Loucy (cell line): Measurements from ENCODE around the gene GTF2IRD1.

Source experiments
- H2AFZ ChIP-seq: fragments of 200-600 bp; sonication (generic); 2 replicates; pipeline ENCODE4 v1.6.0; 2016; ENCODE audit warnings: antibody characterized with exemption, mild to moderate bottlenecking, low read length, moderate library complexity
- H3F3A ChIP-seq: fragments of 200-600 bp; 2 replicates; pipeline ENCODE4 v1.6.0; 2016; ENCODE audit warnings: antibody characterized with exemption, low read depth, mild to moderate bottlenecking
- H3K27me3 ChIP-seq: fragments of 200-600 bp; sonication (generic); 2 replicates; pipeline ENCODE4 v1.6.1; 2014; ENCODE audit warnings: low read length, mild to moderate bottlenecking; ENCODE audit not compliant: insufficient read depth, poor library complexity, severe bottlenecking
- H3K36me3 ChIP-seq: fragments of 200-600 bp; sonication (generic); 2 replicates; pipeline ENCODE4 v1.6.1; 2016; ENCODE audit warnings: low read length; ENCODE audit not compliant: insufficient read depth
- H3K4me1 ChIP-seq: fragments of 200-600 bp; sonication (generic); 2 replicates; pipeline ENCODE4 v1.5.1; 2014; ENCODE audit warnings: low read length, mild to moderate bottlenecking; ENCODE audit not compliant: insufficient read depth, poor library complexity, severe bottlenecking
- H3K4me2 ChIP-seq: fragments of 200-600 bp; sonication (generic); 2 replicates; pipeline ENCODE4 v1.6.0; 2014; ENCODE audit warnings: antibody characterized with exemption, low read length, low read depth, mild to moderate bottlenecking; ENCODE audit not compliant: poor library complexity, severe bottlenecking
- H3K4me3 ChIP-seq: fragments of 200-600 bp; sonication (generic); 2 replicates; pipeline ENCODE4 v1.5.1; 2014; ENCODE audit warnings: low read length, mild to moderate bottlenecking, mixed read lengths; ENCODE audit not compliant: poor library complexity, severe bottlenecking
- H3K79me2 ChIP-seq: fragments of 200-600 bp; sonication (generic); 2 replicates; pipeline ENCODE4 v1.6.1; 2014; ENCODE audit warnings: low read length; ENCODE audit not compliant: insufficient read depth
- H3K9ac ChIP-seq: fragments of 200-600 bp; sonication (generic); 2 replicates; pipeline ENCODE4 v1.6.0; 2014; ENCODE audit warnings: mild to moderate bottlenecking, low read depth, low read length, moderate library complexity; ENCODE audit not compliant: poor library complexity, severe bottlenecking
- H3K9me2 ChIP-seq: fragments of 200-600 bp; sonication (generic); replicated peaks from 2 replicates; pipeline ENCODE4 v1.6.1; 2016; ENCODE audit warnings: low read depth, low read length, mixed read lengths
- H3K9me3 ChIP-seq: fragments of 200-600 bp; sonication (generic); 2 replicates; pipeline ENCODE4 v1.6.1; 2014; ENCODE audit warnings: mild to moderate bottlenecking, antibody characterized with exemption, low read length, low read depth; ENCODE audit not compliant: insufficient read depth
- H4K20me1 ChIP-seq: fragments of 200-600 bp; sonication (generic); 2 replicates; pipeline ENCODE4 v1.6.0; 2014; ENCODE audit warnings: antibody characterized with exemption, low read length, mild to moderate bottlenecking; ENCODE audit not compliant: insufficient read depth, poor library complexity, severe bottlenecking
- EZH2phosphoT487 ChIP-seq: fragments of 200-600 bp; IDR thresholded peaks from 2 replicates; pipeline ENCODE4 v1.6.1; 2018; ENCODE audit warnings: antibody characterized with exemption, mild to moderate bottlenecking, moderate library complexity, borderline replicate concordance
- TF ChIP-seq, protein P1 (sequence below): fragments of 200-600 bp; sonication (generic); conservative IDR thresholded peaks from 2 replicates; pipeline ENCODE4 v1.5.1; 2014; ENCODE audit warnings: mild to moderate bottlenecking, antibody characterized with exemption, low read length

Gene GTF2IRD1

DNA sequence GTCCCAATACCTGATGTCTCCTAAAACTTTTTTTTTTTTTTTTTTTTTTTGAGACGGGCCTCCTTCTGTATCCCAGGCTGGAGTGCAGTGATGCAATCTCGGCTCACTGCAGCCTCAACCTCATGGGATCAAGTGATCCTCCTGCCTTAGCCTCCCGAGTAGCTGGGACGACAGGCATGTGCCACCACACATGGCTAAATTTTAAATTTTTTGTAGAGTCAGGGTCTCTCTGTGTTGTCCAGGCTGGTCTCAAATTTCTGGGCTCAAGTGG lies 28.4 kb downstream of the GTF2IRD1 start:
- no peaks in the 10 kb centered on the region for H3K4me1 ChIP-seq
- H3F3A ChIP-seq, result no peaks in the 10 kb centered on the region
- H3K9me2 ChIP-seq, result no peaks in the 10 kb centered on the region
- H2AFZ ChIP-seq, result no peak overlapping the region
- no peaks in the 10 kb centered on the region for H3K27me3 ChIP-seq
- H4K20me1 ChIP-seq, result no peaks in the 10 kb centered on the region
- H3K9me3 ChIP-seq, result no peaks in the 10 kb centered on the region
- H3K4me2 ChIP-seq, result no peak overlapping the region
- H3K36me3 ChIP-seq, result no peaks in the 10 kb centered on the region
- no peak for TF ChIP-seq EZH2phosphoT487
- TF ChIP-seq, protein P1, sequence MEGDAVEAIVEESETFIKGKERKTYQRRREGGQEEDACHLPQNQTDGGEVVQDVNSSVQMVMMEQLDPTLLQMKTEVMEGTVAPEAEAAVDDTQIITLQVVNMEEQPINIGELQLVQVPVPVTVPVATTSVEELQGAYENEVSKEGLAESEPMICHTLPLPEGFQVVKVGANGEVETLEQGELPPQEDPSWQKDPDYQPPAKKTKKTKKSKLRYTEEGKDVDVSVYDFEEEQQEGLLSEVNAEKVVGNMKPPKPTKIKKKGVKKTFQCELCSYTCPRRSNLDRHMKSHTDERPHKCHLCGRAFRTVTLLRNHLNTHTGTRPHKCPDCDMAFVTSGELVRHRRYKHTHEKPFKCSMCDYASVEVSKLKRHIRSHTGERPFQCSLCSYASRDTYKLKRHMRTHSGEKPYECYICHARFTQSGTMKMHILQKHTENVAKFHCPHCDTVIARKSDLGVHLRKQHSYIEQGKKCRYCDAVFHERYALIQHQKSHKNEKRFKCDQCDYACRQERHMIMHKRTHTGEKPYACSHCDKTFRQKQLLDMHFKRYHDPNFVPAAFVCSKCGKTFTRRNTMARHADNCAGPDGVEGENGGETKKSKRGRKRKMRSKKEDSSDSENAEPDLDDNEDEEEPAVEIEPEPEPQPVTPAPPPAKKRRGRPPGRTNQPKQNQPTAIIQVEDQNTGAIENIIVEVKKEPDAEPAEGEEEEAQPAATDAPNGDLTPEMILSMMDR, result no peak
- no peak overlapping the region for H3K9ac ChIP-seq
- H3K79me2 ChIP-seq, result no peaks in the 10 kb centered on the region
- H3K4me3 ChIP-seq, result no peak overlapping the region

DNA sequence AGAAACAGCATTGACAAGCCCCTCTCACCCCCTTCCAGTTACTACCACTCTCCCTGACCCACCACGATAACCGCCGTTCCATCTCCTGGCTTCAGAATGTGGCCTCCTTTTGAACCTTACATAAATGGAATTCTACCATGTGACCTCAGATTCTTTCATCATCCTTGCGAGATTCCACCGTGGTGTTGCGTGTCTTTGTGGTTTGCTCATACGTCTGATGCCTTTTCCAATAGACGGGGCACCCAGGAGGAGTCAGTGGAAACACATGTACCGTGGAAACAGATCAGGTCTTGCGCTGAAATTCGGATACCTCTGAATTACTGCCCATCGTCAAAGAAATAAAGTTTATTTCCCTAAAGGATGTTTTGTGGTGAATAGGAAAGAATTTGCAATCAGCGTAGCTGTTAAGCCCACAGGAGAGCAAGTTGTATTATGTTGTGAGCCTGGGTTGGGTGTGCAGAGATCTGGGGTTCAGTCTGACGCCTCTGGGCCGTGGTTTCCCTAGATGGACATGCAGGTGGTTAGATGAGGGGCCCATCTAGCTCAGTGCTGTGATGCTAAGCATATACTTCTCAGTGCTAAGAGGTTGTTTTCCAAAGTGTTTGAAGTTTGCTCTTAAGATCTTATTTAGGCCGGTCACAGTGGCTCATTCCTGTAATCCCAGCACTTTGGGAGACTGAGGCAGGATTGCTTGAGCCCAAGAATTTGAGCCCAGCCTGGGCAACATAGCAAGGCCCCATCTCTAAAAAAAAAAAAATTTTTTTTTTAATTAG lies 29.1 kb downstream of the GTF2IRD1 start:
- Histone ChIP-seq H3K9me2 (no peaks in the 10 kb centered on the region), H3K36me3 (no peaks in the 10 kb centered on the region), H3K4me1 (no peaks in the 10 kb centered on the region), H4K20me1 (no peaks in the 10 kb centered on the region), H3K4me2 (no peak overlapping the region), H3F3A (no peaks in the 10 kb centered on the region), H3K9me3 (no peaks in the 10 kb centered on the region), H3K27me3 (no peaks in the 10 kb centered on the region), H2AFZ (no peak overlapping the region), H3K79me2 (no peaks in the 10 kb centered on the region), H3K9ac (no peak overlapping the region), H3K4me3 (no peak overlapping the region)
- TF ChIP-seq, protein P1, result no peak
- TF ChIP-seq EZH2phosphoT487, result no peak

DNA sequence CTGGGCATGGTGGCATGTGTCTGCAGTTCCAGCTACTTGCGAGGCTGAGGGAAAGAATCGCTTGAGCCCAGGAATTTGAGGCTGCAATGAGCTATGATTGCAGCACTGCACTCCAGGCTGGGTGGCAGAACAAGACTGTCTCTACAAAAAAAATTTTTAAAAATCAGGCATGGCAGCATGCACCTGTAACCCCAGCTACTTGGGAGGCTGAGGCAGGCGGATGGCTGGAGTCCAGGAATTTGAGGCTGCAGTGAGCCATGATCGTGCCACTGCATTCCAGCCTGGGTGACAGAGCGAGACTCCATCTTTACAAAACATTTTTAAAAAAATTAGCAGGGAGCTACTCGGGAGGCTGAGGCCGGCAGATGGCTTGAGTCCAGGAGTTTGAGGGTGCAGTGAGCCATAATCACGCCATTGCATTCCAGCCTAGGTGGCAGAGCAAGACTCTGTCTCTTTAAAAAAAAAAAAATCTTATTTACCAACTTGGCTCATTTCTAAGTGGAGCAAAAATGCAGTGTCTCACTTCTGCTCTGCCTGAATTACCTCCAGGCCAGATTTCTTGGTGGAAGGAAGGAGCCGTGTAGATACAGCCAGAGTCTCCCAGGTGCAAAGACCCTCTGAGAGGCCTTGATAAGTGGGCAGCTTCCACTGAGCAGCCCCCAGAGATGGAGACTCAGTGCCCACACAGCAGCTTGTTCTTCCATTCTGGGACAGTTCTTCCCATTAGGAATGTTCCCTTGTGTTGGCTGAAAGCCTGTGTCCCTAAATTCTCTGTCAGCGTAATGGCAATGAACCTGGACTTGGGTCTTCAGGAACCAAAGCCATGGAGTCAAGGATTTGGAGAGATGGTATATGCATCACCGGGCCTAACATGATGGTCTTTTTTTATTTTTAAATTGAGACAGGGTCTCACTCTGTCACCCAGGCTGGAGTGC lies 30.0 kb downstream of the GTF2IRD1 start:
- no peaks in the 10 kb centered on the region for H3F3A ChIP-seq
- no peaks in the 10 kb centered on the region for H3K27me3 ChIP-seq
- H3K36me3 ChIP-seq, result no peaks in the 10 kb centered on the region
- H2AFZ ChIP-seq, result no peak overlapping the region
- H4K20me1 ChIP-seq, result no peaks in the 10 kb centered on the region
- TF ChIP-seq, protein P1, result no peak
- TF ChIP-seq EZH2phosphoT487, result no peak
- H3K4me1 ChIP-seq, result no peaks in the 10 kb centered on the region
- no peak overlapping the region for H3K9ac ChIP-seq
- H3K4me3 ChIP-seq, result no peak overlapping the region
- no peaks in the 10 kb centered on the region for H3K79me2 ChIP-seq
- no peaks in the 10 kb centered on the region for H3K9me2 ChIP-seq
- no peaks in the 10 kb centered on the region for H3K9me3 ChIP-seq
- no peak overlapping the region for H3K4me2 ChIP-seq
